K562 (cell line): ENCODE results near the gene SPATA21. TPM values are rescaled to one million over a fixed set of nuclear protein-coding genes. Genes with fewer than 3 reads are reported as not detected.

ENCODE experiments used
- ATAC-seq: fragments of 200-7000 bp; cut with Tn5 transposase; 3 replicates; pipeline ENCODE4 v1.9.1; 2020; ENCODE audit warnings: moderate library complexity
- BruUV-seq: library from RNA; stranded (reverse); fragments of 400-500 nt; replicated peaks from 2 replicates; lab custom pipeline; 2021; lab: Mats Ljungman, UMichigan
- CTCF ChIA-PET: fragments of 300-600 bp; formaldehyde crosslinking; extraction: SDS; loops from one replicate; lab custom pipeline; 2021; ENCODE audit warnings: low intra/inter-chr PET ratio; lab: Yijun Ruan, JAX
- POLR2A ChIA-PET: fragments of 300-600, 350-650 bp; sonication (Branson Sonifier 250); formaldehyde crosslinking; extraction: SDS; loops from one replicate; lab custom pipeline; 2021; ENCODE audit warnings: antibody characterized with exemption, inconsistent platforms; lab: Yijun Ruan, JAX
- DNase-seq, 4 experiments: peaks; one replicate each; pipeline versions ENCODE4 v3.0.0 to v3.0.0-alpha.2; 2011 to 2018; ENCODE audit warnings: low spot score in 3 of 4, mixed read lengths in 3 of 4; ENCODE audit errors: extremely low read depth in 1 of 4
- FAIRE-seq: peaks from 2 replicates; lab custom pipeline; 2011; peaks lifted over from hg19 to GRCh38; lab: Jason Lieb, UNC
- H2AFZ ChIP-seq: 2 replicates; pipeline ENCODE4 v1.6.0; 2011; ENCODE audit warnings: low read depth, low read length, control low read depth, inconsistent platforms
- H3K27ac ChIP-seq: fragments of 200-600 bp; 3 replicates; pipeline ENCODE4 v1.8.0; 2011; ENCODE audit warnings: low read depth, mild to moderate bottlenecking, control low read depth, inconsistent platforms, low read length, moderate library complexity, mixed read lengths; ENCODE audit errors: extremely low read depth
- H3K27me3 ChIP-seq, 2 experiments: fragments of 300-600 bp in 1 of 2; 2 replicates in 1 of 2; 3 replicates in 1 of 2; pipeline versions ENCODE4 v1.6.0 to v1.8.0; 2011; ENCODE audit warnings: inconsistent platforms in 2 of 2, low read length in 2 of 2, mild to moderate bottlenecking in 1 of 2, mixed read lengths in 1 of 2, moderate library complexity in 1 of 2; ENCODE audit not compliant: control insufficient read depth in 2 of 2, insufficient read depth in 2 of 2
- H3K36me3 ChIP-seq: fragments of 300-600 bp; 3 replicates; pipeline ENCODE4 v1.8.0; 2011; ENCODE audit warnings: mild to moderate bottlenecking, low read length, inconsistent platforms; ENCODE audit not compliant: control insufficient read depth, insufficient read depth
- H3K4me1 ChIP-seq, 2 experiments: fragments of 200-600 bp in 1 of 2; replicated peaks in 1 of 2; 2 replicates in 1 of 2; 3 replicates in 1 of 2; pipeline versions ENCODE4 v1.5.1 to v1.8.0; 2011; ENCODE audit warnings: inconsistent platforms in 2 of 2, low read length in 2 of 2, mild to moderate bottlenecking in 1 of 2, mixed read lengths in 1 of 2, moderate library complexity in 1 of 2; ENCODE audit not compliant: control insufficient read depth in 2 of 2, insufficient read depth in 2 of 2
- H3K4me2 ChIP-seq: 2 replicates; pipeline ENCODE4 v1.6.1; 2011; ENCODE audit warnings: low read length, control low read depth, inconsistent platforms, mixed read lengths; ENCODE audit not compliant: insufficient read depth
- H3K4me3 ChIP-seq: fragments of 200-600 bp; sonication (generic), shearing (Covaris generic); 2 replicates; pipeline ENCODE4 v1.5.1; 2016; ENCODE audit warnings: control low read depth, inconsistent platforms
- H3K79me2 ChIP-seq: fragments of 200-600 bp; 3 replicates; pipeline ENCODE4 v1.8.0; 2011; ENCODE audit warnings: low read length, inconsistent platforms; ENCODE audit not compliant: control insufficient read depth, insufficient read depth
- H3K9ac ChIP-seq, 2 experiments: 2 replicates each; pipeline versions ENCODE4 v1.6.0 to v1.6.1; 2011; ENCODE audit warnings: low read depth in 2 of 2, low read length in 2 of 2, control low read depth in 1 of 2, inconsistent platforms in 1 of 2, mild to moderate bottlenecking in 1 of 2, mixed read lengths in 1 of 2; ENCODE audit not compliant: insufficient read depth in 1 of 2
- H3K9me1 ChIP-seq: one replicate; pipeline ENCODE4 v1.6.0; 2011; ENCODE audit warnings: inconsistent platforms, mild to moderate bottlenecking, low read length, moderate library complexity; ENCODE audit not compliant: control insufficient read depth, insufficient read depth
- H3K9me3 ChIP-seq: replicated peaks from 2 replicates; pipeline ENCODE4 v1.5.1; 2011; ENCODE audit warnings: low read depth, low read length, inconsistent platforms; ENCODE audit not compliant: control insufficient read depth, insufficient read depth
- H4K20me1 ChIP-seq: replicated peaks from 2 replicates; pipeline ENCODE4 v1.6.1; 2011; ENCODE audit warnings: low read length, inconsistent platforms, mixed read lengths; ENCODE audit not compliant: control insufficient read depth, insufficient read depth
- ETS2 ChIP-seq: IDR thresholded peaks from 2 replicates; pipeline ENCODE4 v1.6.1; 2016; ENCODE audit warnings: borderline replicate concordance, missing genetic modification characterization, mild to moderate bottlenecking, moderate library complexity, missing compliant biosample characterization; ENCODE audit not compliant: poor library complexity, severe bottlenecking
- HMG20A ChIP-seq: fragments of 450-650 bp; formaldehyde crosslinking; conservative IDR thresholded peaks from 2 replicates; pipeline ENCODE4 v1.4.0; 2020; ENCODE audit warnings: mild to moderate bottlenecking, mixed read lengths
- MTA2 ChIP-seq: fragments of 450-650 bp; IDR thresholded peaks from 2 replicates; pipeline ENCODE4 v1.6.1; 2016; ENCODE audit warnings: low read depth
- POLR2A ChIP-seq: fragments of 450-650 bp; conservative IDR thresholded peaks from 2 replicates; pipeline ENCODE4 v1.6.1; 2016
- POLR2B ChIP-seq: fragments of 450-650 bp; IDR thresholded peaks from 2 replicates; pipeline ENCODE4 v1.6.1; 2018; ENCODE audit warnings: low read depth; ENCODE audit not compliant: partially characterized antibody
- ZKSCAN8 ChIP-seq: fragments of 200-800 bp; sonication (Bioruptor generic); IDR thresholded peaks from 2 replicates; pipeline ENCODE4 v1.6.1; 2016; ENCODE audit warnings: missing genetic modification characterization, missing compliant biosample characterization
- ZNF224 ChIP-seq: sonication (generic); formaldehyde crosslinking; IDR thresholded peaks from 2 replicates; pipeline ENCODE4 v1.8.0; 2022; ENCODE audit warnings: mild to moderate bottlenecking, missing genetic modification reagents
- WGBS: fragments of 100-300 bp; shearing (Covaris generic); methylation state at CpG from one replicate; pipeline ENCODE4 v1.1.6; 2016; ENCODE audit warnings: low coverage, mixed read lengths; ENCODE audit not compliant: insufficient coverage; ENCODE audit errors: missing lambda C conversion rate; 5-methylcytosine and 5-hydroxymethylcytosine counted together
- in situ Hi-C: fragments of 300-500 bp; cut with MboI; formaldehyde crosslinking; loops from 4 replicates; pipeline ENCODE4 v1.15.0; 2018; ENCODE audit warnings: inconsistent platforms, mixed read lengths
- intact Hi-C: fragments of 100-400 bp; cut with micrococcal nuclease; formaldehyde crosslinking; loops from 2 replicates; pipeline ENCODE4 v1.14.2; 2022
- polyA plus RNA-seq, 8 experiments: library from polyadenylated mRNA; depleted of rRNA in 4 of 8; stranded (reverse) in 5 of 8; unstranded in 3 of 8; fragments of >200 nt; fragmentation: Nextera tagmentation in 2 of 8; fragmentation: Illumina TruSeq in 1 of 8; extraction: Ambion mirVana in 2 of 8; extraction: Trizol in 1 of 8; gene quantifications; 2 replicates each; pipeline versions ENCODE4 v1.2.1 to v1.2.3, GENCODE V29; 2011 to 2014; ENCODE audit warnings: inconsistent platforms in 1 of 8, missing spikeins in 1 of 8
- total RNA-seq, 7 experiments: library from RNA; depleted of rRNA in 6 of 7; stranded (reverse); fragments of >200 nt in 6 of 7; fragmentation: Illumina TruSeq in 2 of 7; extraction: Trizol in 2 of 7; gene quantifications; 2 replicates each; pipeline versions ENCODE4 v1.2.1 to v1.2.3, GENCODE V29; 2011 to 2021; ENCODE audit warnings: low replicate concordance in 1 of 7

SPATA21 gene
- total and polyA plus RNA-seq, 9 of the 15 experiments (the other 6 are each of a cell fraction or from before 2014, with no cell fraction given) = 0.10 to 0.36 (median 0.13) TPM; not detected in 3

DNA sequence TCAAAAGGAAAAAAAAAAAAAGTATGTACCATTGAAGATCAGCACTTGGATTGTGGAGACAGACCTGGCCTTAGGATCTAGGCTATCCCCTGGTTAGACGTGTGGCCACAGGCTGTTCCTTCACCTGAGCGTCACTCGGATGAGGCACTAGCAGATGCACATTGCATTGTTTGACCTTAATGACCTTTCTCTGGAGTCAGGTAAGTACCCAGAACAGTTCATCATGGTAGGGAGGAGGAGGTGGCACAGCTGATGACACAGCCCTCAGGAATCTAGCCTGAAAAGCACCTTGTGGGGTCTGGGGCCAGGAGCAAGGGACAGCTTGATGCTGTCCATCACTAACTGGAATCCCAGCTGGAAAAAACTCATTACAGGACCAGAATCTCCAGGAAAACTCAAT is 24.5 kb upstream of the SPATA21 start:
- ChIA-PET CTCF (no interaction called here), POLR2A (interaction anchor here (0.7 to 1.2 kb wide), 5 partner anchors 9 to 52 kb away, joined by 3 to 4 read pairs (median 4); no protein-coding TSS in a partner anchor)
- peak; percentile 5 for TF ChIP-seq POLR2B
- TF ChIP-seq POLR2A = 0 out of 2 replicates have a peak, but pooled peaks have one; percentile 20
- no peak for TF ChIP-seq ZNF224 (CRISPR knock-in tag)
- no peak for TF ChIP-seq MTA2
- Histone ChIP-seq H3K27ac (no peak overlapping the region), H3K4me2 (no peak overlapping the region), H3K27me3 (no peaks in the 10 kb centered on the region), H3K4me3 (no peak overlapping the region), H3K79me2 (no peaks in the 10 kb centered on the region), H3K36me3 (peaks cover 63% of the 10 kb centered on the region), H3K9me1 (peaks cover 3% of the 10 kb centered on the region), H3K9me3 (no peaks in the 10 kb centered on the region), H2AFZ (no peak overlapping the region), H3K9ac (no peak overlapping the region), H3K4me1 (no peaks in the 10 kb centered on the region), H4K20me1 (no peaks in the 10 kb centered on the region)
- FAIRE-seq (no peak), ATAC-seq (no peak), DNase-seq (no peak)
- WGBS = 90% methylated on average over 3 of the region's 3 CpGs
- intact Hi-C loops (no loop called here), in situ Hi-C loops (no loop called here)
- TSS peak; percentile 10 for BruUV-seq

DNA sequence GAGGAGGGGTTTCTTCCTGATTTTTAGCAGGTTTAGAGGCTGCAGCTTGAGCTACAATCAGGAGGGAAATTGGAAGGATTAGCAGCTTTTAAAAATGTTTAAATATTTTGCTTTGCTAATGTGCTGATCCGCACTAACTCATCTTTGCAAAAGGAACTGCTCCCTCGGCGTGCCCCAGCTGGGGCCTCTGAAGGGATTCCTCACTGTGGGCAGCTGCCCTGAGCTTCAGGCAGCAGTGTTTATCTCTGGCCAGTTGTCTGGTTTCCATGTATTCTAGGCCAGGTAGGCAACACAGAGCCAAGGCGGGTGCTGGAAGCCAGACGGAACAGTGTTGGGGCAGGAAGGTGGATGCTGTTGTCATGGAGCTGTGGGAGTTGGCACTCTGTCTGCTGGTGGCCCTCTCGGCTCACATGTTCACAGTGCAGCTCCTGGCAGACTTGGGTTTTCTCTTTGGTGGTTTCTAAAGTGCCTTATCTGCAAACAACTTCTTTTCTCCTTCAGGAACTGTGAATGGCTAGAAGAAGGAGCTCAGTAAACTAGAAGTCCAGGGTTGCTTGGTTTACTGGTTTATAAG is 22.2 kb upstream of the SPATA21 start:
- TSS peak; percentile 38 for BruUV-seq
- FAIRE-seq = no peak
- peak overlapping the region in 1 of 2 experiments; percentile 29; a peak in 1 of 4 replicates for H3K9ac ChIP-seq
- no peak for TF ChIP-seq ETS2 (tag)
- TF ChIP-seq ZKSCAN8 (CRISPR knock-in tag) = no peak
- TF ChIP-seq HMG20A (CRISPR knock-in tag) = no peak

More for the DNA sequence above, 22.2 kb upstream of the SPATA21 start:
- Histone ChIP-seq H3K4me3 (no peak overlapping the region), H3K4me1 (no peaks in the 10 kb centered on the region), H3K9me3 (no peaks in the 10 kb centered on the region), H3K9me1 (peaks cover 3% of the 10 kb centered on the region), H4K20me1 (no peaks in the 10 kb centered on the region), H3K79me2 (no peaks in the 10 kb centered on the region), H2AFZ (no peak overlapping the region), H3K27ac (no peak overlapping the region), H3K4me2 (no peak overlapping the region), H3K36me3 (peaks cover 84% of the 10 kb centered on the region), H3K27me3 (no peaks in the 10 kb centered on the region)
- intact Hi-C loops = no loop called here
- DNase-seq = no peak
- WGBS = 92% methylated on average over 6 of the region's 6 CpGs
- no peak for ATAC-seq
- POLR2A ChIA-PET = interaction anchor here (0.6 to 1.3 kb wide), 8 partner anchors 8 to 34 kb away, joined by 3 to 6 read pairs (median 3); partner anchors contain the start of gene NECAP2
- in situ Hi-C loops = no loop called here
- CTCF ChIA-PET = no interaction called here
